Astrocyte (in vitro differentiated cells and primary cell): ENCODE results near the gene SLC36A1. TPM values are rescaled to one million over a fixed set of nuclear protein-coding genes. Genes with fewer than 3 reads are reported as not detected.

Source experiments
- DNase-seq: peaks from one replicate; pipeline ENCODE4 v3.0.0-alpha.2; 2010; ENCODE audit warnings: low read depth
- FAIRE-seq: peaks from 2 replicates; lab custom pipeline; 2011; peaks lifted over from hg19 to GRCh38; lab: Jason Lieb, UNC
- H2AFZ ChIP-seq: 2 replicates; pipeline ENCODE4 v1.6.0; 2012; ENCODE audit warnings: low read depth, low read length, inconsistent platforms
- H3K27ac ChIP-seq: 2 replicates; pipeline ENCODE4 v1.5.1; 2011; ENCODE audit warnings: low read depth, low read length, inconsistent platforms
- H3K27me3 ChIP-seq: 2 replicates; pipeline ENCODE4 v1.6.0; 2011; ENCODE audit warnings: low read length, inconsistent platforms; ENCODE audit not compliant: insufficient read depth
- H3K36me3 ChIP-seq: 2 replicates; pipeline ENCODE4 v1.5.1; 2011; ENCODE audit warnings: low read length, inconsistent platforms; ENCODE audit not compliant: insufficient read depth
- H3K4me1 ChIP-seq: 2 replicates; pipeline ENCODE4 v1.5.1; 2011; ENCODE audit warnings: low read length, inconsistent platforms; ENCODE audit not compliant: insufficient read depth
- H3K4me2 ChIP-seq: 2 replicates; pipeline ENCODE4 v1.6.0; 2012; ENCODE audit warnings: low read length, inconsistent platforms
- H3K4me3 ChIP-seq: 2 replicates; pipeline ENCODE4 v1.5.1; 2011; ENCODE audit warnings: low read depth, mild to moderate bottlenecking, low read length, inconsistent platforms; ENCODE audit not compliant: insufficient read depth
- H3K79me2 ChIP-seq: 2 replicates; pipeline ENCODE4 v1.6.0; 2012; ENCODE audit warnings: mild to moderate bottlenecking, low read length, inconsistent platforms; ENCODE audit not compliant: insufficient read depth
- H3K9ac ChIP-seq: 2 replicates; pipeline ENCODE4 v1.6.0; 2012; ENCODE audit warnings: mild to moderate bottlenecking, low read length, inconsistent platforms
- H3K9me3 ChIP-seq: 2 replicates; pipeline ENCODE4 v1.5.1; 2012; ENCODE audit warnings: low read depth, mild to moderate bottlenecking, low read length, inconsistent platforms; ENCODE audit not compliant: insufficient read depth
- H4K20me1 ChIP-seq: 2 replicates; pipeline ENCODE4 v1.6.0; 2012; ENCODE audit warnings: low read length, inconsistent platforms; ENCODE audit not compliant: insufficient read depth
- H3K27ac Mint-ChIP-seq: one replicate; pipeline ENCODE4 v1.8.0; 2021; ENCODE audit warnings: mild to moderate bottlenecking, mixed read lengths; ENCODE audit not compliant: unreplicated experiment
- H3K27me3 Mint-ChIP-seq: one replicate; pipeline ENCODE4 v1.8.0; 2021; ENCODE audit warnings: low read depth, mixed read lengths; ENCODE audit not compliant: unreplicated experiment
- H3K36me3 Mint-ChIP-seq: one replicate; pipeline ENCODE4 v1.8.0; 2021; ENCODE audit warnings: low read depth, mixed read lengths; ENCODE audit not compliant: unreplicated experiment
- H3K4me1 Mint-ChIP-seq: one replicate; pipeline ENCODE4 v1.8.0; 2021; ENCODE audit warnings: low read depth, mixed read lengths; ENCODE audit not compliant: unreplicated experiment
- H3K4me3 Mint-ChIP-seq: one replicate; pipeline ENCODE4 v1.8.0; 2021; ENCODE audit warnings: mild to moderate bottlenecking, moderate library complexity, mixed read lengths; ENCODE audit not compliant: unreplicated experiment
- H3K9me3 Mint-ChIP-seq: one replicate; pipeline ENCODE4 v1.8.0; 2021; ENCODE audit warnings: mild to moderate bottlenecking, mixed read lengths; ENCODE audit not compliant: unreplicated experiment
- CTCF ChIP-seq: IDR thresholded peaks from 2 replicates; pipeline ENCODE4 v1.5.1; 2011; ENCODE audit warnings: low read depth, mild to moderate bottlenecking, inconsistent platforms, low read length, moderate library complexity; ENCODE audit not compliant: insufficient read depth
- EZH2 ChIP-seq: IDR thresholded peaks from 2 replicates; pipeline ENCODE4 v1.6.1; 2012; ENCODE audit warnings: mild to moderate bottlenecking, low read length, inconsistent platforms; ENCODE audit not compliant: insufficient read depth
- total RNA-seq: library from RNA; stranded (reverse); gene quantifications from 2 replicates; pipeline ENCODE4 v1.2.1, GENCODE V29; 2021

Gene SLC36A1
- total RNA-seq, 1 donor from 2014 or later: 6.4 TPM

GRCh38 chr5:151449297-151449696 lies 1.9 kb downstream of the SLC36A1 start:
- H3K27ac ChIP-seq: no peak overlapping the region
- H3K27ac Mint-ChIP-seq: no peak overlapping the region
- peak overlapping the region; percentile 87 for H3K9ac ChIP-seq

GRCh38 chr5:151449839-151450238 lies 2.4 kb downstream of the SLC36A1 start:
- H3K27me3 Mint-ChIP-seq: peaks cover 8% of the 10 kb centered on the region
- H3K9me3 Mint-ChIP-seq: no peaks in the 10 kb centered on the region
- Histone ChIP-seq H3K4me2 (peak overlapping the region; percentile 99), H3K9me3 (no peaks in the 10 kb centered on the region), H3K4me3 (no peak overlapping the region), H3K79me2 (peaks cover 38% of the 10 kb centered on the region), H3K27ac (no peak overlapping the region), H3K9ac (no peak overlapping the region), H4K20me1 (peaks cover 17% of the 10 kb centered on the region), H2AFZ (no peak overlapping the region), H3K4me1 (peaks cover 22% of the 10 kb centered on the region), H3K27me3 (no peaks in the 10 kb centered on the region), H3K36me3 (no peaks in the 10 kb centered on the region)
- no peak for FAIRE-seq
- no peak for TF ChIP-seq EZH2
- TF ChIP-seq CTCF: no peak
- H3K36me3 Mint-ChIP-seq: no peaks in the 10 kb centered on the region
- H3K4me3 Mint-ChIP-seq: no peak overlapping the region
- H3K27ac Mint-ChIP-seq: no peak overlapping the region
- H3K4me1 Mint-ChIP-seq: peaks cover 18% of the 10 kb centered on the region
- DNase-seq: no peak

More at GRCh38 chr5:151449297-151449696, 1.9 kb downstream of the SLC36A1 start:
- TF ChIP-seq CTCF: no peak
- no peak for TF ChIP-seq EZH2
- Histone ChIP-seq H3K4me1 (peaks cover 22% of the 10 kb centered on the region), H3K36me3 (no peaks in the 10 kb centered on the region), H2AFZ (no peak overlapping the region), H3K27me3 (no peaks in the 10 kb centered on the region), H3K4me2 (peak overlapping the region; percentile 99), H3K79me2 (peaks cover 36% of the 10 kb centered on the region), H4K20me1 (peaks cover 17% of the 10 kb centered on the region), H3K4me3 (no peak overlapping the region), H3K9me3 (no peaks in the 10 kb centered on the region)
- Mint-ChIP-seq H3K4me3 (no peak overlapping the region), H3K27me3 (peaks cover 8% of the 10 kb centered on the region), H3K9me3 (no peaks in the 10 kb centered on the region), H3K36me3 (no peaks in the 10 kb centered on the region), H3K4me1 (peaks cover 18% of the 10 kb centered on the region)
- no peak for FAIRE-seq
- no peak for DNase-seq

GRCh38 chr5:151450605-151451004 lies 3.2 kb downstream of the SLC36A1 start:
- peaks cover 8% of the 10 kb centered on the region for H3K27me3 Mint-ChIP-seq

More at GRCh38 chr5:151450605-151451004, 3.2 kb downstream of the SLC36A1 start:
- H3K36me3 Mint-ChIP-seq: no peaks in the 10 kb centered on the region
- Histone ChIP-seq H3K9ac (no peak overlapping the region), H3K79me2 (peaks cover 45% of the 10 kb centered on the region), H4K20me1 (peaks cover 18% of the 10 kb centered on the region), H3K36me3 (no peaks in the 10 kb centered on the region), H3K27ac (no peak overlapping the region), H3K27me3 (no peaks in the 10 kb centered on the region), H3K9me3 (no peaks in the 10 kb centered on the region), H3K4me1 (peaks cover 22% of the 10 kb centered on the region), H3K4me2 (no peak overlapping the region), H3K4me3 (no peak overlapping the region), H2AFZ (no peak overlapping the region)
- H3K4me1 Mint-ChIP-seq: peaks cover 18% of the 10 kb centered on the region
- TF ChIP-seq CTCF: no peak
- TF ChIP-seq EZH2: no peak
- DNase-seq (no peak), FAIRE-seq (no peak)
- no peak overlapping the region for H3K27ac Mint-ChIP-seq
- no peak overlapping the region for H3K4me3 Mint-ChIP-seq
- no peaks in the 10 kb centered on the region for H3K9me3 Mint-ChIP-seq
